HG02970 (cell line): ENCODE results near the gene HIVEP1.
A peak's percentile ranks its signal among the peaks of the same experiment; 100 is the strongest.

Experiments used
- ATAC-seq: cut with Tn5 transposase; IDR thresholded peaks from one replicate; pipeline ENCODE4 v1.9.1; 2021; ENCODE audit warnings: mild to moderate bottlenecking, moderate library complexity, moderate number of reproducible peaks; ENCODE audit not compliant: unreplicated experiment, low FRiP score

HIVEP1 gene

DNA sequence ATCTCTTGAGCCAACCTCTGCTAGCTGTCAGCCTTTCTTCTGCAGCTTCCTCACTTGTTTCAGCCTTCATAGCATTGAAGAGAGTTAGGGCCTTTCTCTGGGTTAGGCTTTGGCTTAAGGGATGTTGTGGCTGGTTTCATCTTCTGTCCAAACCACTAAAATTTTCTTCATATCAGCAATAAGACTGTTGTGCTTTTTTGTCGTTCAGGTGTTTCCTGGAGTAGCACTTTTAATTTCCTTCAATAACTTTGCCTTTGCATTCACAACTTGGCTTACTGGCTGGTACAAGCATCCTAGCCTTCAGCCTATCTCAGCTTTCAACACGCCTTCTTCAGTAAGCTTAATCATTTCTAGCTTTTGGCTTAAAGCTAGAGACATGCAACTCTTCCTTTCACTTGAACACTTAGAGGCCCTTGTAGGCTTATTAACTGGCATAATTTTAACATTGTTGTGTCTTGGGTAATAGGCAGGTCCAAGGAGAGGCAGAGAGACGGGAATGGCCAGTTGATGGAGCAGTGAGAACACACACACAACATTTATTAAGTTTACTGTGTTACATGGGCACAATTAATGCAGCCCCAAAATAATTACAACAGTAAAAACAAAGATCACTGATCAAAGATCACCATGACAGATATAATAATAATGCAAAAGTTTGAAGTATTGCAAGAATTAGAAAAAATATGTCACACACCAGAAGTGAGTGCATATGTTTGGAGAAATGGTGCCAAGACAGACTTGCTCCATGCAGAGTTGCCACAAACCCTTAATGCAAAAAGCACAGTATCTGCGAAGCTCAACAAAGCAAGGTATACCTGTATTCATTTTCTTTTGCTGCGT, 98.6 kb downstream of the HIVEP1 start:
- ATAC-seq = no peak

DNA sequence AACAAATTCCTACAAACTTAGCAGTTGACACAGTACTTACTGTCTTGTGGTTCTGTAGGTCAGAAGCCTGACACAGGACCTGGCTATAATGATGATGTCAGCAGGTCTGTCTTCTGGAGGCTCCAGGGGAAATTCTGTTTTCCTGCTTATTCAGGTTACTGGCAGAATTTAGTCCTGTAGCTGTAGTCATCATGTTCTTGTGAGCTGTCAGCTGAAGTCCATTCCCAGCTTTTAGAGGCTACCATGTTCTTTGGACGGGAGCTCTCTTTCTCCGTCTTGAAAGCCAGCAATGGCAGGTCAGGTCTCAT, 99.2 kb downstream of the HIVEP1 start:
- ATAC-seq = no peak

DNA sequence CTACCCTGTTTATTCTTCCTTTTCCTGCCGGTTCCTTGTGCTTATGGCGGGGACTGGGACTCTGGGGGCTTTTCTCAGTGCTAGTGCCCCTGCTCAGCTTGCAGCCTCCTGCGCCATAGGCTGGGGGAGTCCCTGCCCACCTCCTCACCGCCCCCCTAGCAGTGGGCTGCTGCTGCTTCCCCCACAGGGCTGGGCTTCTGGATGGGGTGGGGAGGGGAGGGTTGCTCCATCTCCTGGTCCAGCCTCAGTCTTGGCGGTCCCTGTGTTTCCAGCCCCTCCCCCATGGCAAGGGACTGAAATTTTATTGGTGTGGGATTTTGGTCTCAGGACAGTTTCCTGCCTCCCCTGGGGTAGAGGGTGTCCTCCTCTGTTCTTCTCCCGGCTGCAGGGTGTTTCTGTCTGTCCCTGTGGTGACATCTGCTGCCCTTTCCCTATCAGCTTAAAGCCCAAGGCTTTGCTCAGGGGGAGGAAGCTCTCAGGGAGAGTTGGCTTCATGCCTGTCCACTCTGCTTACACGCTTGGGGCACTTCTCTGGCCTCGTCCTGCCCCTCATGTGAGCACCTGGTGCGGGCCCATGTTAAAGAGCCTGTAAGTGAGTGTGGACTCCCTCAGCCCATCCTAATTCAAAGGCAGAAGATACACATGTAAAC, 100.6 kb downstream of the HIVEP1 start:
- no peak for ATAC-seq

DNA sequence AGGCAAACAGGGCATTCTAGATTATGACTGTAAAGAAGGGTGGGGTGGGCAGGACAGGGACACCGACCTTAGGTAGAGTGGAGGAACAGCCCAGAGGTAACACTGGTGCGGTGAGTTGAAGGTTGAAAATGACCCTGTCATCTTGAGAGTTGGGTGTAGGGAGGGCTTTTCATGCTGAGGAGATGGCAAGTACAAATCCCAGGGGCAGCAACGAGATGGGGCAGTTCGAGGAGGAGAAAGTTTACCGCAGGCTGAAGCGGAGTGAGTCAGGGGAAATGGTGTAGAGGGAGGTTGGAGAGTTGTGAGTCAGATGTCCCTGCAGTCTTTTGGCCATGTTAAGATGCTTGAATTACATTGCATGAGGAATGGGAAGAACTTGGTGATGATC, 101.1 kb downstream of the HIVEP1 start:
- ATAC-seq = no peak

DNA sequence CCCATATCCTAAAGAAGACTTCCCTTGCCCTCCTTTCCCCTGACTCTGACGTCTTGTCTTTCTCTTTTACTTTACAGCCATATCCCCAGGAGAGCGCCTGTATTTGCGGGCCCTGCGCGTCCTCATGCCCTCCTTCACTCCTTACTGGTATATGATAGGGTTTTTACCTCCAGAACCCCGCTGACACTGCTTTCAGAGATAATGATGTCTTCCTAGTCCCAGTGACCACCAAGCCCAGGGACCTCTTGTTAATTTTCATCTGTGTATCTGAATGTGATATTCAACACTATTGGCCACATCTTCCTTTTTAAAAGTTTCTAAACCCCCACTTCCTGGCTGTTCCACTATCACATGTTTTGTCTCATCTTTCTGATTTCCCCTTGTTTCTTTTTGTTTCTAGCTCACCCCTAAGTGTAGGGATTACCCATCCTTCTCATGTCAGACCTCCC, 102.0 kb downstream of the HIVEP1 start:
- no peak for ATAC-seq

DNA sequence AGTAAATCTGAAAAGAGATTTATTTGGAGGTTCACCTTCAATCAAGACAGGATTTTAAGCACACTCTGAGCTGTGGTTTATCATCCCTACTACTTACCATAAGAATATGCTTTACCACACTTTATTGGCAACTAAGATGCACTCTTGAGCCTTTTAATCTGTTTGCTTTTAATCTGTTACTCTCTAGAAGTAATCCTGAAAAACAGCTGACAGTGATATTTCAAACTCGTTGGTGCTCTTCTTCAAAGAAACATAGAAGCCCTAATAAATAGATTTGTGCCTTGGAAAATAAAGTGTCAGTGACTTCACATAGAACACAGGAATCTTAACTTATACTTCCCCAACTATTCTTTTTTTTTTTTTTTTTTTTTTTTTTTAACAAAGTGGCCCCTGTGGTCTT, 102.9 kb downstream of the HIVEP1 start:
- no peak for ATAC-seq

DNA sequence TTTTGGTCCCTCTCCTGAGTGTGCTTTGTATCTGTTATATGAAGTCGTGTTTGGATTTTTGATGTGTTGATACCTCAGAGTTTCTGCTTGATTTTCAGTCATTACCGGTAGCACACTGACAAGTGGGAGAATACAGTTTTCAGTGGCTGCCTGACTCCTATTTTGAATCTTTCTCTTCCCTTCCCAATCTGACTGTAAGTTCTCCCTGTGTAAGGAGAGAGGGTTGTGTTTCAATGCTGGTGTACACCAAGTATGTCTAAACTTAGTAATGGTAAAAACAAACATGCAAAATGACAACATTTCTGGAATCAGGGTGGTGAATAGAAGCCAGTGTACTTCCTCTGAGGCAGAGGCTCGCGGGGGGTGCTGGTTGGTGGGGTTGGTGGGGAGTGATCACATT, 103.4 kb downstream of the HIVEP1 start:
- no peak for ATAC-seq

DNA sequence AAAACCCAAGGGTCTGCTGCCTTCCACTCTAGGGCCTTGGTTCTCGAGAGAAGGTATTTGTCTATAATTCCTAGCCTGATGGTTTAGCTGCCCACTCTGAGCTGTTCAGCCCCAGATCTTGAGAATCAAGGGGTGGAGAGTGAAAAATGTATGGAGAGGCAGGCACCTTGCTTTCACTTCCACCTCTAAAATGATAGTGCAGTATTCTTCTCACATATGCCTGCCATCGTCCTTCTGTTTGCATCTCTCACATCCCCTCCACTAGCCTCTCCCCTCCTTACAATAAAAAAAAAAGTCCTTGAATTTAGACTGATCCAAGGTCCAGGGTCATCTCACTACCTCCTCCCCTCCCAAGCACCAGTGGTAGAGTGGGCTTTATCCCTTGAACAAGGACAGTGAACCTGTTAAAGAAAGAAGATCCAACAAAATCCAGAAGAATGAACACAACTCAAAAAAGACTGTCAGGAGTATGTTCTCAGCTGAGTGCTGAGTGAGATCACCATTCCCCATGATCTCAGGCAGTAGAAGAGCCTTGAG, 104.2 kb downstream of the HIVEP1 start:
- ATAC-seq = no peak

DNA sequence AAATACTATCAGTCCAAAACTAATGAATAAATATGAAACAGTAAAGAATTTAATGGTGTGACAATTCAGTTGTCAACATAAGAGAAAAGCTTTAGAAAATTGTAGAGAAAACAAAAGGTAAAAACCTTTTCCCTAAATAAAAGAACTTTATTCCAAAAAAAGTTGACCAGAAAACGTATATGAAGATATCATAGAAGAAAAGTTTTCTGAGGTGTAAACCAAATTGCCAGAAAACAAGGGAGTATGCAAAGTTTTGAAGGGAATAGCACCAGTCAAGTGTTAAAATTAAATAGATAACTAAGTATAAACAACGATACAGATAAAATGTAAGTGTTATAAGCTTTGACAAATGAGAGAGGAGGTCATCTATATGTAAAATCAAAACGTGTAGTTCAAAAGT, 104.9 kb downstream of the HIVEP1 start:
- ATAC-seq = no peak

DNA sequence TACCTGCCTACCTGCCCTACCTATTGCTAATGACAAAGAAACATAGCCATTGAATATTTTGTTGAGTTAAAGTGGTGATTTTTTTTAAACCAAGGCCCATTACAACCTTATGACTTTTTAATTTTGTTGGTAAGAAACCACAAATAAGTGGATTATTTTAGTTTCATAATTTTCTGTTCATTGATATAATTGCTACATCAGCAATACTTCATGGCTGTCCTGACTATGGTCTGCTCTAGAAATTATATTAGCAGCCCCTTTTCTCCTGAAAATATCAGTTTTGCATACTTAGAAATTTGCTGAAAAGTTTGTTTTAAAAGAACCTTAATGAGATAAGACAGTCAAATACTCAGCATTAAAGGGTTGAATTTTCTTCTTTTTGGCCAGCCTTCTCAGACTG, 106.5 kb downstream of the HIVEP1 start:
- no peak for ATAC-seq

DNA sequence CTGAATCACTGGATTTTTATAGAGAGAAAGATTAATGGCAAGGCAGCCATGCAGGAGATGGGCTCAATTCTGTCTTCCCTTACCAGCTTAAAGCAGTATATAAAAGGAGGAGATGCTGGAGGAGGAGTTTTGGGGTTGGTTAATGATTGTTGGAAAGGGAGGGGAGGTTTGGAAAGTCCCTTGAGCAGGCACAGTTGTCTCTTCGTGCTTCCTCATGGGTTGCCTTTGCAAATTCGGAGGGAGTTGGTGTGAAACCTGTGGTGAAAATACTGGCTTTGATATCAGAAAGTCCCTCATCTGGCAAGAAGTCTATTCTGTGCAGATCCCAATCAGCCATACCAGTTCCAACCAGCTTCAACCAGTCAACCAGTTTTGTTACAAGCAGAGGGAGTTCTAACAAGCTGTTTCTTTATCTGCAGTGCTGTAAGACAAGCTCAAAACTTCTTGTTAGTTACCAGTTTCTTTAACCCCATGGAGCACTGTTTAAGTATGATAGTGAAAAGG, 107.0 kb downstream of the HIVEP1 start:
- peak; percentile 78 for ATAC-seq

DNA sequence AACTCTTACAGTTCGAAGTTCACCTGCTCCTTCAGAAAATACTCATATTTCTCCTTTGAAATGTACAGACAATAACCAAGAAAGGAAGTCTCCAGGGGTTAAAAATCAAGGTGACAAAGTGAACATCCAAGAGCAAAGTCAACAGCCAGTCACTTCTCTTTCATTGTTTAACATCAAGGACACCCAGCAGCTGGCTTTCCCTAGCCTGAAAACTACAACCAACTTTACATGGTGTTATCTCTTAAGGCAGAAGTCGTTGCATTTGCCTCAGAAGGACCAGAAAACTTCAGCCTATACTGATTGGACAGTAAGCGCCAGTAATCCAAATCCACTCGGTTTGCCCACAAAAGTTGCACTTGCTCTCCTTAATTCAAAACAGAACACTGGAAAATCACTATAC, 113.3 kb downstream of the HIVEP1 start:
- ATAC-seq = no peak

DNA sequence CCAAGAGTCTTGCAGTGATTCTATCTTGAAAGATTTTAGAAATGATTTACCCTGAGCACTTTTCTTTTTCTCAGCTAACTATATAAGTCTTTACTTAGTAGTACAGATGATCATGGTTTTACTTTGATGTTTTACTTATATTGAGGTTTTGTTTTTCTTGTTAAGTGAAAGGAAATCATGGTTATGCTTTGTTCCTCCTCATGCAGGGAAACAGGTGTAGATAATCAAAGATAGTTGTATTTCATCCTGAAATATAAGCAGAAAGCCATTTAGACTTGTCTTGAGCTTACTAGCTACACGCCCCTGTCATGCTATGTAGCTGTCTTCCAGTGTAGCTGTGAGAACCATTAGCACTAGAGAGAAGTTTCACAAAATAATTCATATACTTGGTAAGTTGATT, 113.9 kb downstream of the HIVEP1 start:
- no peak for ATAC-seq

DNA sequence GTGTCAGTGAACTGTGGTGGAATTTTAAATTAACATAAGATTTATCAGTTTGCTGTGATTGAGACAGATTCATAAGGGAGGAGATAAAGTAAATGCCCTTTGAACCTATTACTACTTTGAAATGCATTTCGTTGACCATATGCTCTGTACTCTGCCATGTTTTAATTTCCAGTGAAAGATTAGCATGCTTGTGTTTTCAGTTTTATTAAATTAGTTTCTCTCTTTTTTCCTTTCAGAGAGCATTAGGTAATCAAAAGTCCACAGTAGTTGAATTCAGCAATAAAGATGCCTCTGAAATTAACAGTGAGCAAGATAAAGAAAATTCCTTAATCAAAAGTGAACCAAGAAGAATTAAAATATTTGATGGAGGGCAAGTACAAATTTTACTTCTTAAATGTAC, 117.4 kb downstream of the HIVEP1 start:
- ATAC-seq = no peak

DNA sequence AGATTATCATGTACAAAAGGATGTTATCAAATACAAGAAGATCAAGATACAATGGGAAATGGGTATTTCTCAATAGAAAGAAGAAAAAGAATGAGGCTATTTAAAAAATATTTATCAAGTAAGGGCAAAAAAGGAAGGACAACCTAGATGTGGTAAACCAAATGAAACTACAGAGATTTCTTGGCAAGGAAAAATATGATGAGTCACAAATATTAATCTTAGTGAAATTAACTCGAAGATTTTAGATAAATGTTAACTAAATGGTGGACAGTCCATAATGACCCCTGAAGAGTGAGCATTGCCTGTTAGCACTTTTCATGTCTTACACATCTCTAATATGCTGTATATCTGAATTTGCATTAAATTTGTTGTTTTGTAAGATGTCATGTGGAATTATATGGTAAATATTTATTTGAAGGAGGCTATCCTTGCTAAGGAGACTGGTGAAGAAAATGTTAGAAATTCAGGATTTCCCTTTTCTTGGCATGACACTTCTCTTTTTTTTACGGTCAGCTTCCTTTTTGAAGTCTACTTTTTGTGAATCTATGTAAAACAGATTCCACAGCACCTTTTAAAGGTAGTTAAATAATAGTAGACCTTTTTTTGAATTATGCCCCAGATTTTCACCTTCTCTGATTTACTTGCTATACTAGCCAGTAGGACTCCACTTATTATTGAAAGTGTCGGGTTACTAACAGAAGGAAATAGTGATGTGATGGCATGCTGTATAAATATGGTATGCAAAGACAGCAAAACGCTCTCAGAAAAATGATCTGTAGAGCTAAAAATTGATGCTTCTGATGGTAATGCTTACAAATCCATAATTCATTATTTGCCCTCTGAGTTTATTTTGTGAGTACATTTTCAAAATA, 120.5 kb downstream of the HIVEP1 start:
- ATAC-seq = no peak

DNA sequence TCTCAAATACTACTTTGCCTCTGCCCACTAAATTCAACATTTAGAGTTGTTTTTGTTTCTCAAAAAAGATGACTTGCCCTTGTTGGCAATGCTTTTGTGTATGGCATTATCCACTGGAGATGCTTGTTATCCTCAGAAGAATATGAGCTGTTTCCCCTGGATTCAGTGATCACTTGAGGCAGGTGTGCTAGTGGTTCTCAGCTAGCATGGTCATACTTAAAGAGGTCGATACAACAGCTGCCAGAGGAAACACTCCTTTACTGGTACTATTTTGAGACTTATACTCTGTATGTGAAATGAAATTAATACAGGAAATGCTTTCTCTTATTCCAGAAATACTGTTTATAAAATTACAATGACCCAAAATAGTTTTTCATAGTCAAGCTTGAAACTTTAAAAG, 122.5 kb downstream of the HIVEP1 start:
- ATAC-seq = no peak

DNA sequence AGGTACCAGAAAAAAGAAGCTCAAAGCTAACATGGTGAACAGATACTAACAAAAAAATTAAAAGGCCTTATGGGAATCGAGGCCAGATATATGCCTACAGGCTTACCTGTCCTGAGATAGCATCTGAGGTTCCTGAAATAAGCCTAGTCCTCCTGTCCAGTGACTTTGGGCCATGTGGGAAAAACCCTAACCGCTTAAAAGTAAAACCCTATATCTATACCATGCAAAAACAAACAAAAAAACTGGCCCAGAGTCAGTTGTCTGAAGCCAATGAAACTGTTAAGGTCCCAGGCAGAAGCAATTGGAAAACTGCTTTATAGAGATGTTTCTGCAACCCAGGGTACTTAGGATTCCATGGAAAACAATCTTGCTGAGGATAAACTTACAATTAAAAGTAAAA, 122.9 kb downstream of the HIVEP1 start:
- ATAC-seq = no peak

DNA sequence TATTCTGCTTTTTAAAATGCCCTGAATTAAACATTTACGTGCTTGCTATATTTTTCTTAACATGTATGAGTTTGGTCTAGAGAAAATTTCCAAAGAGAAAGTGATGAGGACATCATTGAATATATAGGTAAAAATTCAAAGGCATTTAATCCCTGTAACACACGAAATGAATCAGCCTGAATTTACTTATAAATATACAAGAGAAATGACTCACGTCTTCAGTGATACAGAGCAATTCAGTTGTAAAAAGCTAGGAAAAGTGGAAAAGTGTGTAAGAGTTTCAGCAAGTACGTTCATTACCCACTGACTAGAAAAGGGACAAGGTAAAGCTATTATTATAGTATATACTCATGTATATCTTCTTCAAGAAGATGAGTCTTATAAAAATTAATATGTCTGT, 124.8 kb downstream of the HIVEP1 start:
- ATAC-seq = no peak

DNA sequence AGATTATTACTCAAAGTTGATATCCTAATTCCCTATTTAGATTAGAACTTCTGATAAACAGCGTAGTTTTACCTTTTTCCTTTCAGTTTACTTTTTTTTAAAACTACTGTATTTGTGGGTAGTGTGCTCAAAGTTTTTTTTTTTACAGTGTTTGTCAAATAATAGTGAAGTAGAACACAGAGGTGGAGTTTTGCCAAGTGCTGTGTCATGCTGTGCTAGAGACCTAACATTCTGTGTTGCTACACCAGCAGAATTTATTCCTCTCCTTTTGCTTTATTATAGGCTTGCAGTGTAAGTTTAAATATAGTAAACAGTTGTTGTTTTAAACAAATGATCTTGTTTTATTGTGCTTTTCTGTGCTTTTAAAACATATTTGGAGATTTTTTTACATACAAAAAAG, 125.4 kb downstream of the HIVEP1 start:
- ATAC-seq = no peak

DNA sequence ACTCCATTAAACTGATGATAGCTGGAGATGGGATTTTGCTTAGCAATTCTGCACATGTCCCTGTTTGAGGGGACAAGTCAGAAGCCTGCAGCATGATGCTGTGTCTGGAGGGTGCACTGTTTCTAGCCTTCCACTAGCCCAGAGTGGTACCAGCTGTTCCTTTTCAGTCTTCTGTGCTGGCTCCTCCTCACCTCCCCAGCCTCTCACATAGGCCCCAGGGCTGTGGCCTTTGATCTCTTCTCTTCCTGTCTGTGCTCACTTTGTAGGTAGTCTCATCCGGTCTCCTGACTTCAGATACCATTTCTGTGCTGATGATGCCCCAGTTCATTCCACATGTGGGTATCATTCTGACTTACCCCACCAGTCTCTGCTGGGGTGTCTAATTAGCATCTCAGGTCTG, 126.3 kb downstream of the HIVEP1 start:
- no peak for ATAC-seq

DNA sequence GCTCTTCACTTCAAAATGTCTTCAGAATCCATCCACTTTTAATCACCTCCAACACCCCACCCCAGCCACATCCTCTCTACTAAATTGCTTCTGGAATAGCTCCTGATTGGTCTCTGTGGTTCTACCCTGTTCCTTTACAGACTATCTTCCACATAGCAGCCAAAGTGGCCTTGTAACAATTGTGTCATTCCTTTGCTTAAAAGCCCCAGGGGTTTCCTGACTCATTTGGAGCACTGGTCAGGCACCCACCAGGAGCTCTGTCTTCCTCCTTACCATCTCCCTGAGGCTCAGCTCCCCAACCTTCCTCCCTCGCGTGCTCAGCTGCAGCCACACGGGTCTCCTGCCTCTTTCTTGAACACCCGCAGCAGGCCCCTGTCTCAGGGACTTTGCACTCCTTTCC, 126.8 kb downstream of the HIVEP1 start:
- no peak for ATAC-seq
